HepG2 (cell line): ENCODE measurements around the gene KCNG4. TPM values are rescaled to one million over a fixed set of nuclear protein-coding genes. Genes with fewer than 3 reads are reported as not detected.

Source experiments
- CREBL2 ChIP-seq: sonication (generic); formaldehyde crosslinking; IDR thresholded peaks from 2 replicates; pipeline ENCODE4 v1.8.1; 2023; ENCODE audit warnings: missing genetic modification reagents, mild to moderate bottlenecking, borderline replicate concordance
- ELF3 ChIP-seq: IDR thresholded peaks from 2 replicates; pipeline ENCODE4 v1.6.1; 2016; ENCODE audit warnings: missing genetic modification reagents, missing compliant biosample characterization
- KDM2A ChIP-seq: sonication (generic); formaldehyde crosslinking; IDR thresholded peaks from 2 replicates; pipeline ENCODE4 v1.4.0; 2020; ENCODE audit warnings: low read depth, missing genetic modification reagents, borderline replicate concordance
- RAD21 ChIP-seq: fragments of 450-650 bp; formaldehyde crosslinking; IDR thresholded peaks from 2 replicates; pipeline ENCODE4 v1.5.0; 2020; ENCODE audit warnings: mild to moderate bottlenecking
- RNF2 ChIP-seq: fragments of 450-650 bp; conservative IDR thresholded peaks from 2 replicates; pipeline ENCODE4 v1.6.1; 2016; ENCODE audit warnings: low read depth
- SMAD3 ChIP-seq: sonication (generic); formaldehyde crosslinking; IDR thresholded peaks from 2 replicates; pipeline ENCODE4 v1.4.0; 2020; ENCODE audit warnings: missing genetic modification reagents
- SP140L ChIP-seq: sonication (generic); formaldehyde crosslinking; IDR thresholded peaks from 2 replicates; pipeline ENCODE4 v1.4.0; 2020; ENCODE audit warnings: missing genetic modification reagents, borderline replicate concordance
- STAG1 ChIP-seq: sonication (generic); formaldehyde crosslinking; IDR thresholded peaks from 2 replicates; pipeline ENCODE4 v1.4.0; 2020; ENCODE audit warnings: missing genetic modification reagents
- ZNF770 ChIP-seq: sonication (generic); formaldehyde crosslinking; IDR thresholded peaks from 2 replicates; pipeline ENCODE4 v1.5.0; 2020; ENCODE audit warnings: mild to moderate bottlenecking, missing genetic modification reagents
- polyA plus RNA-seq, 8 experiments: library from polyadenylated mRNA; depleted of rRNA in 3 of 8; stranded (reverse) in 7 of 8; unstranded in 1 of 8; fragments of >200 nt; fragmentation: Illumina TruSeq in 4 of 8; extraction: Trizol in 4 of 8; gene quantifications; 2 replicates each; pipeline versions ENCODE4 v1.2.1 to v1.2.3, GENCODE V29; 2011 to 2016; ENCODE audit warnings: low read depth in 4 of 8, missing spikeins in 1 of 8, mixed read lengths in 1 of 8; ENCODE audit not compliant: insufficient read depth in 1 of 8
- total RNA-seq, 5 experiments: library from RNA; depleted of rRNA; stranded (reverse); fragments of >200 nt; fragmentation: Illumina TruSeq; extraction: Trizol; gene quantifications; 2 replicates each; pipeline ENCODE4 v1.2.3, GENCODE V29; 2016; ENCODE audit warnings: low read depth in 1 of 5
- TF ChIP-seq, protein P1 (sequence below): sonication (generic); formaldehyde crosslinking; IDR thresholded peaks from 2 replicates; pipeline ENCODE4 v1.4.0; 2020; ENCODE audit warnings: missing genetic modification reagents, borderline replicate concordance

KCNG4 gene
- total and polyA plus RNA-seq, 2 of the 13 experiments (the other 11 are each of a cell fraction or from before 2014, with no cell fraction given), result not detected

DNA sequence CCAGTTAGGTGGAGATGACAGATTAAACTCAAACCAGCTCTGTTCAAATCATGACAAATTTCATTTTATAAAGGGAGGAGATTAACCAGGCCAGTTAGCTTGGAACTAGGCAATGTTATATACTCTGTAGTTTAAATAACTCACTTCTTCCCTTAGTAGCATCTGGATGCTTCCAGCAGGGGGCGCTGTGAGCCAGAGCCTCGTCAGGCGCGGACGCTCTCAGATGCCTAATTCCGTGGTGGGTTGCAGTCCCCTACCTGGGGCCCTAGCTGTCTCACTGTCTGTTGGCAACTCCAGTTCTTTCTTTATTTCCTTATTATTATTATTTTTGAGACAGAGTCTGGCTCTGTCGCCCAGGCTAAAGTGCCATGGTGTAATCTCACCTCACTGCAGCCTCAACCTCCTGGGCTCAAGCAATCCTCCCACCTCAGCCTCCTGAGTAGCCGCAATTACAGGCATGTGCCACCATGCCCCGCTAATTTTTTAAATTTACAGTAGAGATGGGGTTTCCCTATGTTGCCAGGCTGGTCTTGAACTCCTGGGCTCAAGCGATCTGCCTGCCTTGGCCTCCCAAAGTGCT, 37.5 kb upstream of the KCNG4 start (continued):
- TF ChIP-seq, protein P1, sequence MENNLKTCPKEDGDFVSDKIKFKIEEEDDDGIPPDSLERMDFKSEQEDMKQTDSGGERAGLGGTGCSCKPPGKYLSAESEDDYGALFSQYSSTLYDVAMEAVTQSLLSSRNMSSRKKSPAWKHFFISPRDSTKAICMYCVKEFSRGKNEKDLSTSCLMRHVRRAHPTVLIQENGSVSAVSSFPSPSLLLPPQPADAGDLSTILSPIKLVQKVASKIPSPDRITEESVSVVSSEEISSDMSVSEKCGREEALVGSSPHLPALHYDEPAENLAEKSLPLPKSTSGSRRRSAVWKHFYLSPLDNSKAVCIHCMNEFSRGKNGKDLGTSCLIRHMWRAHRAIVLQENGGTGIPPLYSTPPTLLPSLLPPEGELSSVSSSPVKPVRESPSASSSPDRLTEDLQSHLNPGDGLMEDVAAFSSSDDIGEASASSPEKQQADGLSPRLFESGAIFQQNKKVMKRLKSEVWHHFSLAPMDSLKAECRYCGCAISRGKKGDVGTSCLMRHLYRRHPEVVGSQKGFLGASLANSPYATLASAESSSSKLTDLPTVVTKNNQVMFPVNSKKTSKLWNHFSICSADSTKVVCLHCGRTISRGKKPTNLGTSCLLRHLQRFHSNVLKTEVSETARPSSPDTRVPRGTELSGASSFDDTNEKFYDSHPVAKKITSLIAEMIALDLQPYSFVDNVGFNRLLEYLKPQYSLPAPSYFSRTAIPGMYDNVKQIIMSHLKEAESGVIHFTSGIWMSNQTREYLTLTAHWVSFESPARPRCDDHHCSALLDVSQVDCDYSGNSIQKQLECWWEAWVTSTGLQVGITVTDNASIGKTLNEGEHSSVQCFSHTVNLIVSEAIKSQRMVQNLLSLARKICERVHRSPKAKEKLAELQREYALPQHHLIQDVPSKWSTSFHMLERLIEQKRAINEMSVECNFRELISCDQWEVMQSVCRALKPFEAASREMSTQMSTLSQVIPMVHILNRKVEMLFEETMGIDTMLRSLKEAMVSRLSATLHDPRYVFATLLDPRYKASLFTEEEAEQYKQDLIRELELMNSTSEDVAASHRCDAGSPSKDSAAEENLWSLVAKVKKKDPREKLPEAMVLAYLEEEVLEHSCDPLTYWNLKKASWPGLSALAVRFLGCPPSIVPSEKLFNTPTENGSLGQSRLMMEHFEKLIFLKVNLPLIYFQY (CRISPR knock-in tag), result 0 out of 2 replicates have a peak, but pooled peaks have one; percentile 32
- TF ChIP-seq KDM2A (CRISPR knock-in tag), result peak; percentile 57; the same call in 1 of the 2 replicates
- TF ChIP-seq ELF3, result 0 out of 2 replicates have a peak, but pooled peaks have one; percentile 12
- TF ChIP-seq SP140L, result 0 out of 2 replicates have a peak, but pooled peaks have one; percentile 42
- TF ChIP-seq RAD21 (CRISPR knock-in tag), result peak; percentile 87
- peak; percentile 91 for TF ChIP-seq STAG1 (CRISPR knock-in tag)
- no peak for TF ChIP-seq CREBL2 (CRISPR knock-in tag)
- TF ChIP-seq SMAD3 (CRISPR knock-in tag), result peak; percentile 24; the same call in 1 of the 2 replicates
- TF ChIP-seq ZNF770 (CRISPR knock-in tag), result peak; percentile 75
- 0 out of 2 replicates have a peak, but pooled peaks have one; percentile 30 for TF ChIP-seq RNF2
